HG03378 (cell line): ENCODE results near the gene ANKK1.

ENCODE experiments used
- ATAC-seq: cut with Tn5 transposase; IDR thresholded peaks from one replicate; pipeline ENCODE4 v1.9.1; 2021; ENCODE audit warnings: mild to moderate bottlenecking, moderate library complexity; ENCODE audit not compliant: unreplicated experiment

ANKK1 gene

DNA sequence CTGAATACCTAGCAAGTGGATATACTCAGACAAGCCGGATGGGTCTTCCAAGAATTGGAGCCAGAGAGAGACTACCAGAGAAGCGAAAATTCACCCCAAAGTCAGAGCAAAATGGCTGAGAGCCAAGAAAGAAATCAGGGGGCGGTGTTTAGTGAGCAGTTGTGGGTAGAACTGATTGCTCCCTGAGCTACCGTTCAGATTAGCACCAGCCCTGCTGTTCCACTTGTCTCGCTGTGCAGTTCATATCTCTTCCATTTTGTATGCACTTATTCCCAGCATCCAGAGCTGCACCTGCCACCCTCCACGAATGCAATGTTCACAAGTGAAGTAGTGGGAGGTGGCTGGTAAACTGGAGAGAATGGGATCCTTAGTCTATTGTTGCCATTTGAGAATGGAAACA is 62.2 kb downstream of the ANKK1 start:
- no peak for ATAC-seq
